ENCODE measurements around the gene HMGN5. TPM values are rescaled to one million over a fixed set of nuclear protein-coding genes. Genes with fewer than 3 reads are reported as not detected.

Gene HMGN5
- total RNA-seq, 1 donor from 2014 or later: 2.7 TPM

DNA sequence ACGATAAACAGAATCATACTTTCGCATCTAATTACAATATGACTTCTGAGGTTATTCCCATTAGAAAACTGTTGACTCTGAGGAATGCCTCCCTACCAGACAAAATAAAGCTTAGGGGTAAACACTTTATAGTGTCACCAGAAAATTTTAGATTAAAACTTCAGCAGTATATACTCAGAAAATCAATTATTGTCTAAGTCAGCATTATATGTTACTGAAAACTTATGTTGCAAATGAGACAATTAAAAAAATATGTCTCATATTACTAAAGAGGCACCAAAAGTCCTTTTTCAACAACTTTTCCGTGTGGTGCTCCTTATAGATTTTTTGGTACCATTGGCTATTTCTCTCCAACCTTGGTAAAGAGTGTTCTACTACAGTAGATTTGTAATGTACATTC, 91.4 kb downstream of the HMGN5 start:
- H3K27ac Mint-ChIP-seq (ENCODE audit: unreplicated experiment): no peak overlapping the region
- H3K27me3 Mint-ChIP-seq (ENCODE audit: unreplicated experiment): no peaks in the 10 kb centered on the region
- DNase-seq (ENCODE audit: extremely low spot score, unreplicated experiment): no peak
- TF ChIP-seq, protein P1, sequence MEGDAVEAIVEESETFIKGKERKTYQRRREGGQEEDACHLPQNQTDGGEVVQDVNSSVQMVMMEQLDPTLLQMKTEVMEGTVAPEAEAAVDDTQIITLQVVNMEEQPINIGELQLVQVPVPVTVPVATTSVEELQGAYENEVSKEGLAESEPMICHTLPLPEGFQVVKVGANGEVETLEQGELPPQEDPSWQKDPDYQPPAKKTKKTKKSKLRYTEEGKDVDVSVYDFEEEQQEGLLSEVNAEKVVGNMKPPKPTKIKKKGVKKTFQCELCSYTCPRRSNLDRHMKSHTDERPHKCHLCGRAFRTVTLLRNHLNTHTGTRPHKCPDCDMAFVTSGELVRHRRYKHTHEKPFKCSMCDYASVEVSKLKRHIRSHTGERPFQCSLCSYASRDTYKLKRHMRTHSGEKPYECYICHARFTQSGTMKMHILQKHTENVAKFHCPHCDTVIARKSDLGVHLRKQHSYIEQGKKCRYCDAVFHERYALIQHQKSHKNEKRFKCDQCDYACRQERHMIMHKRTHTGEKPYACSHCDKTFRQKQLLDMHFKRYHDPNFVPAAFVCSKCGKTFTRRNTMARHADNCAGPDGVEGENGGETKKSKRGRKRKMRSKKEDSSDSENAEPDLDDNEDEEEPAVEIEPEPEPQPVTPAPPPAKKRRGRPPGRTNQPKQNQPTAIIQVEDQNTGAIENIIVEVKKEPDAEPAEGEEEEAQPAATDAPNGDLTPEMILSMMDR (IDR thresholded peaks at IDR 0.05): no peak
- no peaks in the 10 kb centered on the region for H3K36me3 Mint-ChIP-seq (ENCODE audit: unreplicated experiment)
- no peak overlapping the region for H3K4me3 Mint-ChIP-seq (ENCODE audit: unreplicated experiment)
- peaks cover 13% of the 10 kb centered on the region for H3K9me3 Mint-ChIP-seq (ENCODE audit: unreplicated experiment)
- no peaks in the 10 kb centered on the region for H3K4me1 Mint-ChIP-seq (ENCODE audit: unreplicated experiment)

DNA sequence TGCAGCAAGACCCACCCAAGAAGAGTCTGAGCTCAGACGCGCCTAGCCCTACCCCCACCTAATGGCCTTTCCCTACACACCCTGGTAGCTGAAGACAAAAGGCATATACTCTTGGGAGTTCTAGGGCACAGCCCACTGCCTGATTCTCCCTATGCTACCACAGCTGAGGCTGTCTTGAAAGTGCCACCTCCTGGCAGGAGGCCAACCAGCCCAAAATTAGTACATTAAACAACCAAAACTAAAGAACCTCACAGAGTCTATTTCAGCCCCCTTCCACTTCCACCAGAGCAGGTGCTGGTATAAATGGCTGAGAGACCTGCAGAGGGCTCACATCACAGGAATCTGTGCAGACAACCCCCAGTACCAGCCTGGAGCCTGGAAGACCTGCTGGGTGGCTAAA, 119.1 kb downstream of the HMGN5 start:
- TF ChIP-seq, protein P1 (IDR thresholded peaks at IDR 0.05): no peak
- no peaks in the 10 kb centered on the region for H3K27me3 Mint-ChIP-seq (ENCODE audit: unreplicated experiment)
- peaks cover 26% of the 10 kb centered on the region for H3K9me3 Mint-ChIP-seq (ENCODE audit: unreplicated experiment)
- H3K36me3 Mint-ChIP-seq (ENCODE audit: unreplicated experiment): no peaks in the 10 kb centered on the region
- H3K4me3 Mint-ChIP-seq (ENCODE audit: unreplicated experiment): no peak overlapping the region
- H3K4me1 Mint-ChIP-seq (ENCODE audit: unreplicated experiment): no peaks in the 10 kb centered on the region
- H3K27ac Mint-ChIP-seq (ENCODE audit: unreplicated experiment): no peak overlapping the region
- no peak for DNase-seq (ENCODE audit: extremely low spot score, unreplicated experiment)

Other genes with a start within 250 kb of the HMGN5 start
- 166 TPM in 2 replicates for gene SH3BGRL, start 189 bp upstream of the HMGN5 start, total RNA-seq